GM21723 (cell line): ENCODE results near the gene RUNX1.

Experiments
- ATAC-seq: cut with Tn5 transposase; IDR thresholded peaks from one replicate; pipeline ENCODE4 v1.9.1; 2021; ENCODE audit warnings: mild to moderate bottlenecking, moderate library complexity; ENCODE audit not compliant: unreplicated experiment

Gene RUNX1

GRCh38 chr21:35019631-35020032 is 29.5 kb downstream of the RUNX1 start:
- ATAC-seq: no peak

GRCh38 chr21:35017256-35017655 is 31.8 kb downstream of the RUNX1 start:
- no peak for ATAC-seq

- no peak for ATAC-seq
Measured at GRCh38 chr21:35016517-35017188, 32.4 kb downstream of the RUNX1 start.

- no peak for ATAC-seq
Measured at GRCh38 chr21:35016071-35016470, 33.0 kb downstream of the RUNX1 start.

- ATAC-seq: no peak
Measured at GRCh38 chr21:35015435-35016024, 33.6 kb downstream of the RUNX1 start.

GRCh38 chr21:35014302-35015041 is 34.6 kb downstream of the RUNX1 start:
- ATAC-seq: no peak

GRCh38 chr21:35011681-35012080 is 37.4 kb downstream of the RUNX1 start:
- no peak for ATAC-seq

- no peak for ATAC-seq
Measured at GRCh38 chr21:35010447-35010846, 38.7 kb downstream of the RUNX1 start.

- ATAC-seq: no peak
Measured at GRCh38 chr21:35007348-35007747, 41.8 kb downstream of the RUNX1 start.

GRCh38 chr21:35006771-35007170 is 42.3 kb downstream of the RUNX1 start:
- no peak for ATAC-seq

- ATAC-seq: no peak
Measured at GRCh38 chr21:35006248-35006647, 42.9 kb downstream of the RUNX1 start.

- ATAC-seq: no peak
Measured at GRCh38 chr21:35005560-35006224, 43.4 kb downstream of the RUNX1 start.

GRCh38 chr21:35005077-35005476 is 44.0 kb downstream of the RUNX1 start:
- ATAC-seq: no peak

GRCh38 chr21:35004314-35004713 is 44.8 kb downstream of the RUNX1 start:
- ATAC-seq: no peak

- no peak for ATAC-seq
Measured at GRCh38 chr21:35002879-35003722, 46.0 kb downstream of the RUNX1 start.

- no peak for ATAC-seq
Measured at GRCh38 chr21:34999397-34999941, 49.6 kb downstream of the RUNX1 start.

- ATAC-seq: no peak
Measured at GRCh38 chr21:34998176-34998575, 50.9 kb downstream of the RUNX1 start.

GRCh38 chr21:34997294-34997693 is 51.8 kb downstream of the RUNX1 start:
- no peak for ATAC-seq

GRCh38 chr21:34996304-34997101 is 52.6 kb downstream of the RUNX1 start:
- no peak for ATAC-seq

- ATAC-seq: no peak
Measured at GRCh38 chr21:34995979-34996303, 53.2 kb downstream of the RUNX1 start.
